Nephron progenitor cell (in vitro differentiated cells): Measurements from ENCODE around the gene SIRT2.

Experiments used
- DNase-seq: peaks from one replicate; pipeline ENCODE4 v3.0.0; 2021
- H3K27ac Mint-ChIP-seq: 2 replicates; pipeline ENCODE4 v1.8.0; 2021; ENCODE audit warnings: mild to moderate bottlenecking, moderate library complexity, mixed read lengths
- H3K27me3 Mint-ChIP-seq: 2 replicates; pipeline ENCODE4 v1.8.0; 2021; ENCODE audit warnings: mild to moderate bottlenecking, low read depth, mixed read lengths; ENCODE audit not compliant: poor library complexity
- H3K36me3 Mint-ChIP-seq: 2 replicates; pipeline ENCODE4 v1.8.0; 2021; ENCODE audit warnings: low read depth, mixed read lengths
- H3K4me1 Mint-ChIP-seq: 2 replicates; pipeline ENCODE4 v1.8.0; 2021; ENCODE audit warnings: mixed read lengths
- H3K4me3 Mint-ChIP-seq: 2 replicates; pipeline ENCODE4 v1.8.0; 2021; ENCODE audit warnings: mild to moderate bottlenecking, moderate library complexity, mixed read lengths
- H3K9me3 Mint-ChIP-seq: 2 replicates; pipeline ENCODE4 v1.8.0; 2021; ENCODE audit warnings: mild to moderate bottlenecking, moderate library complexity, mixed read lengths
- CTCF ChIP-seq: fragments of 200-600 bp; sonication (generic); IDR thresholded peaks from 2 replicates; pipeline ENCODE4 v1.5.0; 2021; ENCODE audit warnings: antibody characterized with exemption

The SIRT2 gene

GRCh38 chr19:38851622-38852230 is 47.7 kb downstream of the SIRT2 start:
- peak; percentile 92 for DNase-seq
- TF ChIP-seq CTCF = no peak
- peak overlapping the region; percentile 94 for H3K4me3 Mint-ChIP-seq
- H3K27ac Mint-ChIP-seq = peak overlapping the region; percentile 99
- peaks cover 46% of the 10 kb centered on the region for H3K4me1 Mint-ChIP-seq
- peaks cover 4% of the 10 kb centered on the region for H3K27me3 Mint-ChIP-seq
- H3K9me3 Mint-ChIP-seq = peaks cover 23% of the 10 kb centered on the region
- H3K36me3 Mint-ChIP-seq = peaks cover 25% of the 10 kb centered on the region

- peaks cover 4% of the 10 kb centered on the region for H3K27me3 Mint-ChIP-seq
- TF ChIP-seq CTCF = no peak
- peak overlapping the region; percentile 94 for H3K4me3 Mint-ChIP-seq
- H3K36me3 Mint-ChIP-seq = peaks cover 26% of the 10 kb centered on the region
- H3K4me1 Mint-ChIP-seq = peaks cover 49% of the 10 kb centered on the region
- peaks cover 17% of the 10 kb centered on the region for H3K9me3 Mint-ChIP-seq
- peak; percentile 50 for DNase-seq
- peak overlapping the region; percentile 99 for H3K27ac Mint-ChIP-seq
Measured at GRCh38 chr19:38850976-38851621, 48.3 kb downstream of the SIRT2 start.

- peak overlapping the region; percentile 99 for H3K27ac Mint-ChIP-seq
- TF ChIP-seq CTCF = no peak
- peak overlapping the region; percentile 94 for H3K4me3 Mint-ChIP-seq
- peaks cover 16% of the 10 kb centered on the region for H3K9me3 Mint-ChIP-seq
- DNase-seq = peak; percentile 97
- peaks cover 32% of the 10 kb centered on the region for H3K36me3 Mint-ChIP-seq
- H3K4me1 Mint-ChIP-seq = peaks cover 55% of the 10 kb centered on the region
- peaks cover 4% of the 10 kb centered on the region for H3K27me3 Mint-ChIP-seq
Measured at GRCh38 chr19:38850436-38850975, 48.9 kb downstream of the SIRT2 start.

- Mint-ChIP-seq H3K4me3 (peak within 1 kb of the TSS; percentile 94), H3K27me3 (peaks cover 4% of the 10 kb centered on the region), H3K9me3 (peaks cover 13% of the 10 kb centered on the region), H3K36me3 (peaks cover 38% of the 10 kb centered on the region), H3K4me1 (peaks cover 59% of the 10 kb centered on the region), H3K27ac (peak within 1 kb of the TSS; percentile 99)
- peak; percentile 12 for TF ChIP-seq CTCF
- peak; percentile 99 for DNase-seq
Measured at GRCh38 chr19:38849860-38850435, 49.5 kb downstream of the SIRT2 start, which contains the start of gene HNRNPL. TSS of gene HNRNPL (minus strand) at chr19:38849986. CDS start at chr19:38849966, 20 bp downstream.

- H3K36me3 Mint-ChIP-seq = peaks cover 44% of the 10 kb centered on the region
- H3K4me1 Mint-ChIP-seq = peaks cover 61% of the 10 kb centered on the region
- H3K27me3 Mint-ChIP-seq = peaks cover 4% of the 10 kb centered on the region
- peak; percentile 98 for DNase-seq
- TF ChIP-seq CTCF = no peak
- peaks cover 11% of the 10 kb centered on the region for H3K9me3 Mint-ChIP-seq
- H3K4me3 Mint-ChIP-seq = peak overlapping the region; percentile 94
- H3K27ac Mint-ChIP-seq = peak overlapping the region; percentile 99
Measured at GRCh38 chr19:38849147-38849859, 50.1 kb downstream of the SIRT2 start.
